HuH-7.5 (cell line): Measurements from ENCODE around the gene ISL2.
"Not testable (repeated sequence)": the region's sequence is repeated elsewhere in the genome, so short reads cannot be mapped to it uniquely, and the experiment has no call there.

Source experiments
- DNase-seq: peaks from one replicate; pipeline ENCODE4 v3.0.0; 2011; ENCODE audit warnings: low spot score

ISL2 gene

GRCh38 chr15:76336254-76337058 is at the start of gene ISL2:
Gene ISL2 (plus strand): TSS chr15:76336773. CDS start chr15:76336884, 111 bp downstream.
- peak; percentile 100 for DNase-seq

DNA sequence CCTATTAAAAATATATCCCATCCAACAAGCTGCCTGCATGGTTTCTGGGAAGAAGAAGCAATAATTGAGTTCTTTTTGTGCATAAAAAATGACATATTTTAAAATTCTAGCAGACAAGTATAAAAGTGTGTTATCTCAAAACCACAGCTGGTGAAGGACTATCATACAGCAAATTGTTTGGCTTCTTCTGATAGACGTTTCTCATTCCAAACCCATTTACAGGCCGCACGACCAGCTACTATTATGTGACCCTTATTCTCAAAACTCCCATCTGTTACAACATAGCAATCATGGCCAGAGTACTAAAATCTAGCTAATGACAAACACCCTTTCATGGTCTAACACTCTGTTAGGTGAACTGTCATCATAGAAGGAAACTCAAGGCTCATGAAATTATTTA is 47.0 kb upstream of the ISL2 start:
- DNase-seq = no peak

DNA sequence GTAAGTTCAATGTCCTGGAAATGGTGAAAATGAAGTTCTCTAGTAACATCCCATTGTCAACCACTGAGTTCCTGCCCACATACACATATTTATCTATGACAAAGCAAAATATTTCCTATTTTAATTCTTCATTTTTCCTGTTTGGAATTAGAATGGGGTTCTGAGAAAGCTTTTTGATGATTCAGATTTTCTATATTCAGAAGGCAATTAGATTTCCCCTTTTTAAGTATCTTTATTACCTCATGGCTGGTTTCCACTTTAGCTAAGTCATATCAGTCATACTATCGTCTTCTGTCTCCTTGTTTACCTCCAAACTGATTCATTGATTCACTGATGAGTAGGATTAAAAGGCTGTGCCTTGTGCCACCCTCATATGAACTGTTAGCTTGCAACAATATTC is 43.2 kb upstream of the ISL2 start:
- DNase-seq = no peak

DNA sequence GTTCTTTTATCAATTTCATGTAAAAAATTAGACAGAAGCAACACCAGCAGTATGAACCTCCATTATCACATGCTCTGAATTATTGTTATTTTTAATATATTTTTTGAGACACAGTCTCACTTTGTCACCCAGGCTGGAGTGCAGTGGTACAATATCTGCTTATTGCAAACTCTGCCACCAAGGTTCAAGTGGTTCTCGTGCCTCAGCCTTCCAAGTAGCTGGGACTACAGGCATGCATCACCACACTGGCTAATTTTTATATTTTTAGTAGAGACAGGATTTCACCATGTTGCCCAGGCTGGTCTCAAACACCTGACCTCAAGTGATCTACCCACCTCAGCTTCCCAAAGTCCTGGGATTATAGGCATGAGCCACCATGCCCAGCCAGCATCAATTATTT is 42.1 kb upstream of the ISL2 start:
- not testable (repeated sequence) for DNase-seq

DNA sequence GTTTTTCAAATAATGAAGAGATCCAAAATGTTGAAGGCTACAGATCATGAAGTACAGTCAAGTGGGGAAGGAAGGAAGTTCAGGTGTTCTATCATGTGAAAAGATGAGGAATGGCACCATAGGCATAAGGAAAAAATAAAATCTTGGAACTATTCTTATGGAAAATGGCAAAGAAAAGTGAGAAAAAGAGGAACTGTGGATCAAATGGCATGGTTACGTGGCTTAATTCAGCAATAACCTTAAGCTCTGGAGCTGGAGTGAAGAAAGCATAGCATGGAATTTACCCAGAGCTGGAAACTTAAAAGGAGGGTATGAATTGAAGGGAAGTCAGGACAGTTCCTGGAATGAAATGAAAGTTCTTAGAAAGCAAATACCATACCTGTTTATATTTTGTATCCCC is 39.7 kb upstream of the ISL2 start:
- no peak for DNase-seq

GRCh38 chr15:76297951-76298350 is 38.6 kb upstream of the ISL2 start:
- DNase-seq = not testable (repeated sequence)

- no peak for DNase-seq
Measured at GRCh38 chr15:76298986-76299385, 37.6 kb upstream of the ISL2 start.

DNA sequence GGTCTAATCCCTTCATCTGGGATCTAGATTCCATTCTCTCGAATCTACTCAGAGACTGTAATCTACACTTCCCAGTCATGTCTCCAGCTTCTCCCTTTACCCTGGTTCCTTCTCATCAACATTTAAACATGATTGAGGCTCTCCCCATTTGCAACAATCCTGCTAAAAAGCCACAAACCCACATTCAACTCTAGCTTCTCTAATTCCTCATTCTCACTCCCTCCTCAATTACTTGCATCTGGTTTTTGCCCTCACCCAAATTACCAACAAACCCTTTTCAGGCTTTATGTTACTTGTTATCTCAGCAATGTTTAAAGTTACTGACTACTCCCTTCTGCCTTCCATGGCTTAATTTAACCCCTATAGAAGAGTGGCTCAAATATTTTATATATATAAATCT is 36.8 kb upstream of the ISL2 start:
- DNase-seq = no peak

DNA sequence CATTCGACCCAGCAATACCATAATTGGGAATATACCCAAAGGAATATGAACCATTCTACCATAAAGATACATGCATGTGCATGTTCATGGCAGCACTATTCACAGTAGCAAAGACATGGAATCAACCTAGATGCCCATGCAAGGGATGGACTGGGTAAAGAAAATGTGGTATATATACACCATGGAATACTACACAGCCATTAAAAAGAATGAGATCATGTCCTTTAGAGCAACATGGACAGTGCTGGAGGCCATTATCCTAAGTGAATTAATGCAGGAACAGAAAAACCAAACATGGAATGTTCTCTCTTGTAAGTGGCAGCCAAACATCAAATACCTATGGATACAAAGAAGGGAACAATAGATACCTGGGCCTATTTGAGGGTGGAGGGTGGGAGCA is 32.7 kb upstream of the ISL2 start:
- DNase-seq = no peak

- no peak for DNase-seq
Measured at GRCh38 chr15:76309601-76310330, 26.8 kb upstream of the ISL2 start.

DNA sequence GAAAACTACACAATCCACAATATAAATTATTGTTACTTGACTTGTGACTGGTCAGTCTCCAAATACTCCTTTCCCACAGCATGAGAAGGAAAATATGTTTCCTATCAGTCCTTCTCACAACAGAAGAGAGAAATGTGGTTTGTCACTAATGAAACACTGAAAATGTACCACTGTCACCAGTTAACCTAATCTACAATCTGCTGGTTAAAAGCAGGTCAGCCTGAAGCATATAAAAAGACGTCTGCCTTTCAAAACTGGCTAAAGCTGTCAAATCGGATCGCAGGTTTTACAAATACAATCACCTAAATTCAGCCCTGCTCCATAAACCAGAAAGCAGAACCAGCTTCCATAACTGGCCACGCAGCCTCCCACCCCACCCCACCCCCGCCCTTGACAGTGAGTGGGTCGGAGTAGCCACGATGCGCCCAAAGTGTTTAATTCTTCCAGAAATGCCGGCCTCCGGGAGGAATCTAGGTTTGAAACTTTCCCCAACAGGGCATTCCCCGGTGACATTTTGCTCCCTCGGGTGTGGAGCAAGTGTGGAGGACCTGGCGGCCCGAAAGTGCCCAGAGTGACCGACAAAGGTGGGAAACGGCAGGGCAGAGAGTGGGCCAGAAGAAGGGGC is 26.0 kb upstream of the ISL2 start:
- DNase-seq = no peak

- DNase-seq = peak; percentile 97
Measured at GRCh38 chr15:76311100-76311953, 25.2 kb upstream of the ISL2 start, which contains the start of gene ETFA. Gene ETFA (minus strand): TSS chr15:76311469. CDS start chr15:76311388, 81 bp downstream.

DNA sequence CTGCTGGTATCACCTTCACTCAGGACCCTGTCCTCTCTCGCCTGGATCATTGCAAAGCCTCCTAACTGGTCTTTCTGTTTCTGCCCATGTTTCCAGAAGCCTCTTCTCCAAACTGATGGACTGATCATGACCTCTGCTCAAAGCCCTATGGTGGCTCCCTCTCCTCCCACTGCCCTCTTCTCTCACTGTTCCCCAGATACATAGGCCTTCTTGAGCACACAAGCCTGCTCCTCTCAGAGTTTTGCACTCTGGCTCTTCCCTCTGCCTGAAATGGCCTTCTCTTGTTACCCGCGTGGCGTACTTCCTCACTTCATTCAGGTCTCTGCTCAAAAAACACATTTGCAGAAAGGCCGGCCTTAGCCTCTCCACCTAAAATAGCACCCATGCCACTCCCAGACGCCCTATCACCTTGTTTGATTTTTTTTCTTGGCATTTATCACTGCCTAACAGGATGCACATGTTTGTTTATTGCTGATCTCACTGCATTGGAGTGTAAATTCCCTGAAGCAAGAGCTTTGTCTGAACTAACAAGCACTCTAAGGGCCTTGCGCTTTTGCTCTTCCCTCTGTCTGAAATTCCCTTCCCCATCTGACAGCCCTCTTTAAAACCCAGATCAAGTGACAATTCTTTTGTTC is 23.9 kb upstream of the ISL2 start:
- DNase-seq = peak; percentile 47

GRCh38 chr15:76313175-76313567 is 23.4 kb upstream of the ISL2 start:
- not testable (repeated sequence) for DNase-seq

GRCh38 chr15:76313731-76314130 is 22.8 kb upstream of the ISL2 start:
- no peak for DNase-seq

DNA sequence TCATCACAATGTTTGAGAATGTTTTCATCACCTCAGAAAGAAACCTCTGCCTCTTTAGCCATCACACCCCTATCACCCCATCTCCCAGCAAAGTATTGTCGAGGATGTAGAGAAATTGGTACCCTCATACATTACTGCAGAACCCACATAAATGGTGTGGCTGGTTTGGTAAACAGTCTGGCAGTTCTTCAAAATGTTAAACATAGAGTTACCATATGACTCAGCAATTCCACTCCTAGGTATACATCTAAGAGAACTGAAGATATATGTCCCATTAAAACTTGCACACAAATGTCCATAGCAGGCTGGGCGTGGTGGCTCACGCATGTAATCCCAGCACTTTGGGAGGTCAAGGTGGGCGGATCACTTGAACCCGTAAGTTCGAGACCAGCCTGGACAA is 16.6 kb upstream of the ISL2 start:
- no peak for DNase-seq

- DNase-seq = no peak
Measured at GRCh38 chr15:76321171-76321570, 15.4 kb upstream of the ISL2 start.

DNA sequence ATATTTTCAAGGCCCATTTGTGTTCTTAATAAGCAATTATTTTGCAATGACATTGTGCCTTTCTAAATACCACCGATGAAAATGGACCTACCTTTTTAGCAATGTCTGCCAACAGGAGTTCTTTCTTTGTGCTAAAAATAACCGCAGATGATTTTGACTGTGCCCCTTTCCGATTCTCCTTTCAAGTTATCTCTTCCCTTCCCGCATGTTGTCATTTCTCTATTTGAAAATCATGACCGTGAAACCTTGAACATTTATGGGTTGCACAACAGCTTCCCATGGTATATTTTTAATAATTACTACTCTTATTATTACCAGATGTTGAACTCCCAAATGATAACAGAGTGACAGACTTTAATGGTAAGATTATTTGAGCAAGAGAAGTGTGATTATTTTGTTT is 15.0 kb upstream of the ISL2 start:
- DNase-seq = no peak

- no peak for DNase-seq
Measured at GRCh38 chr15:76324066-76324465, 12.5 kb upstream of the ISL2 start.

GRCh38 chr15:76325704-76326103 is 10.9 kb upstream of the ISL2 start:
- no peak for DNase-seq
